ENCODE results near the gene SFXN5.

Gene SFXN5

GRCh38 chr2:72975017-72975416 is 96.5 kb downstream of the SFXN5 start:
- no peak for DNase-seq (ENCODE audit: low read depth)

GRCh38 chr2:72974436-72974754 is 97.1 kb downstream of the SFXN5 start:
- no peak for DNase-seq (ENCODE audit: low read depth)

DNA sequence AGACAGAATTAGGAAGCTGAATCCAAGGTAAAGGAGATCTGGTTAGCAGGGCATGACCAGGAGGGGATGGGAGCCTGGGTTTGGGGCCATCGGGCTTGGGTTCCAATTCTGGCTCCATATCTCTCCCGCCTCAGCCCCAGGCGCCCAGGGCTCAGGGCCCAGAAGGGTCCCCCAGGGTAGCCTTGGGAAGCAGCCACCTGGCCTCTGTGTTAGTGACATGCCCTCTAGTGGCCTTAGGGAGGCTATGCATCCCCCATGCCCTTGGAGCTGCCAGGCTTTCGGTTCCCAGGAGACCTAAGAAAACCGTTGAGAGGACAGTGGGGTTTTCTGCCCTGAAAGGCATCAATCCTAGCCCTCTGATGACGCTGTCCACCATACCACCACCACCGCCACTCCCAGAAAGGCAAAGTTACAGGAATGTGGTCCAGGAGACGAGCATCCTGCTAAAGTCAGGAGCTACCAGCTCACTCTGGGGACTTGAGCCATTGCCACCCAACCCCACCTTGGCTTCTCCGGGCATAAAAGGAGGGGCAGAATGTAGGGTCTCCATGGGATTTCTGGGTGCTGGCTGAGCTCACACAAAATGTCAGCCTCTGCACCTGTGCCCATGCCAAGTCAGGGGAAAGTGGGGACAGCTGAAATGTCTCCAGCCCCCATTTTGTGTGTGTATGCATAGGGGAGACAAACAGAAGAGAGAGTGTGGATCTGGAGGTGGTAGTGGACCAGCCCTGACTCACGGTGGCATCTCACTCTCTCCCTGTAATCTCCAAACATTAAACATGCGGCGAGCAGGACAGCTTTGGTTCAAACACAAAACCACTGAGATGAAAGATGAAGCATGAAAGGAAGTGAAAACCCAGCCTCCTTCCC is 97.7 kb downstream of the SFXN5 start:
- DNase-seq (ENCODE audit: low read depth) = peak; percentile 14

GRCh38 chr2:72973137-72973535 is 98.4 kb downstream of the SFXN5 start:
- DNase-seq (ENCODE audit: low read depth) = no peak

- DNase-seq (ENCODE audit: low read depth) = no peak
Observed at GRCh38 chr2:72972352-72973136, 99.0 kb downstream of the SFXN5 start.

GRCh38 chr2:72971036-72971435 is 100.5 kb downstream of the SFXN5 start:
- no peak for DNase-seq (ENCODE audit: low read depth)

- DNase-seq (ENCODE audit: low read depth) = no peak
Observed at GRCh38 chr2:72969706-72970105, 101.8 kb downstream of the SFXN5 start.

DNA sequence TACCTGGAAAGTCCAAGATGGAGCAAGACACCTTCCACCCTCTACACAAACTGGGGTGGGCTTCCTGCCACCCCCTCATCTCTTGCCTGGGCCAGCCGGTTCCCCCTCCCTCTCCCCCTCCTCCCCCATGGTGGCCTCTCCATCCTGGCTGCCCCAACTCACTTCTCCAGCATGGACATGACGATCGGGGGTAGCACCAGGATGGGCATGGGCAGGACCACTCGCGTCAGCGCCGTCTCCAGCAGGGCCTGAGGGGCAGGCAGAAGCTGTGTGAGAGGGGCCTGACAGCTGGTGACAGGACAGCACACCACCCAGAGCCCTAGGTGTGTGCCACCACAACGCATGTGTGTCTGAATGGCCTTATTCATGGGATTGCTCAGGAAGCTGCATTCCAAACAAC is 103.2 kb downstream of the SFXN5 start:
- DNase-seq (ENCODE audit: low read depth) = no peak

DNA sequence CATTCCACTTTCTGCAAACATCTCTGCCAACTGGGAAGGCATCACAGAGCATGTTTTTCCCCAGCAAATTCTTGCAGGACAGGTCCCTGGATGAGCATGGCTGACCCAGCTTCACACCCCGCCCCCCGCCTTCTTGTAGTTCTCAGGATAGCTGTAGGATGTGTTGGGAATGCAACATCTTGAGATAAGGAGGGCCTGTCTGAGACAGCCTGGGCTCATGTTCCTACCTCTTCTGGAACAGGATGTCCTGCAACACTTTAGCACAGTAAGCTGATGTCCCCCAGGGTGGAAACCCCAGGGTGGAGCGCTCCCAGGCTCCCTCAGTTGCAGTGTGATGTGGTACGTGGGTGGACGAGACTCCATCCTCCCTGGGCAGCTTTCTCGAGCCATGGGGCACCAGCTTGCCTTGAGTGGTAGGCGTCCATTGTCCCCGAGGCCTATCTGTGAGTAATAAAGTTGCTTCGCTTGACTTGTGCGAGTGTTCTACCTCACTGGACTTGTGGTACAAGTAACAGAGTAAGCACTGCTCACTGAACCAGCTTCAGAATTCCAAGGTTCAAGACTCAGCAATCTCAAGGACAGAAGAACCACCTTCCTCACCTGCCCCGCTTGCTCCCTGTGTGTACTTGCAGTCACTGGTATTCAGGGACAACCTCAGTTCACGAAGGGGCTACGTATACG is 105.6 kb downstream of the SFXN5 start:
- DNase-seq (ENCODE audit: low read depth) = no peak

DNA sequence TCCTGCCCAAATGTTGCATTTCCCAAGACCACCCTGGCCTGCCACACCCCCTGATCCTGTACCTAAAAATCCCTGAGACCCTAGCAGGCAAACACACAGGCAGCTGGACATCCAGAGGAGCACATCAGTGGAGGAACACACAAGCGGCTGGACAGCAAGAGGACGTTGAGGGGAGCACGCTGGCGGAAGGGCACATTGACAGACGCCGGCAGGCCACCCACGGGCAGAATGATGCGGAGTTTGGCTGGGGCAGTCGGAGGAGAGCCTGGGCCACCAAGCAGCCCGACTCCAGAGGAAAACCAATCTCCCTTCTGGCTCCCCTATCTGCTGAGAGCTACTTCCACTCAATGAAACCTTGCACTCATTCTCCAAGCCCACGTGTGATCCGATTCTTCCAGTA is 106.5 kb downstream of the SFXN5 start:
- no peak for DNase-seq (ENCODE audit: low read depth)

GRCh38 chr2:72964146-72964525 is 107.4 kb downstream of the SFXN5 start:
- no peak for DNase-seq (ENCODE audit: low read depth)

DNA sequence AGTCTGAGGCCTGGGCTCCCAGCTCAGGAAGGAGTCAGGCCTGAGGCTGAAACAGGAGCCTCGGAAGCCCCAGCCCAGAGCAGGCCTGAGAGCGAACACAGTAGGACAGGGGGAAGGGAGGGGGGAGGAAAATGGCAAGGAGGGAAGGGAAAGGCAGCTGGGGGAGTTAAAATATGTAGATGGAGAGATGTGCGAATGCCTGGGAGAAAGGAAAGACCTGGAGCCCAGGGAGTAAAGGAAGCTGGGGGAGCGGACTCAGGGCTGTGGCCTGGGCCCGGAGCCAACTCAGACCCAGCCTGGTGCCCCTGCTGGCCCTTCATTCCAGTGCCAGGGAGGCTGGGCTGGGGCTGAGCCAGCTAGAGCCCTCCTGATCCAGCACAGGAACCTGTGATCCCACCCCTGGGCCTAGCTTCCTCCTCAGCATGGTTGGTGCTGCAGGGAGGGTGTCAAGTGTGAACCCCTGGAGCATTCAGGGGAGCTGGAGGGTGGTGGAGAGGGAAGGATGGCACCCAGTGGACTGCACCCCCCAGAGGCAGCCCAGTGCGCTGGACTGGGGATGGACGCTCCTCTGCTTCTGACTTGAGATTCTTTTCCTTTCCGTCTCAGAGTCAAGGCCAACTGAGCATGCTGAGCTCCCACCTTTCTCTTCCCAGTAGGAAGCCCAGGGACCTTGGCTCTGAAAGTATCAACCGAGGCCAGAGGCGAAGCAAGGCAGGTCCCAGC is 107.9 kb downstream of the SFXN5 start:
- no peak for DNase-seq (ENCODE audit: low read depth)

GRCh38 chr2:72962911-72963310 is 108.6 kb downstream of the SFXN5 start:
- no peak for DNase-seq (ENCODE audit: low read depth)

DNA sequence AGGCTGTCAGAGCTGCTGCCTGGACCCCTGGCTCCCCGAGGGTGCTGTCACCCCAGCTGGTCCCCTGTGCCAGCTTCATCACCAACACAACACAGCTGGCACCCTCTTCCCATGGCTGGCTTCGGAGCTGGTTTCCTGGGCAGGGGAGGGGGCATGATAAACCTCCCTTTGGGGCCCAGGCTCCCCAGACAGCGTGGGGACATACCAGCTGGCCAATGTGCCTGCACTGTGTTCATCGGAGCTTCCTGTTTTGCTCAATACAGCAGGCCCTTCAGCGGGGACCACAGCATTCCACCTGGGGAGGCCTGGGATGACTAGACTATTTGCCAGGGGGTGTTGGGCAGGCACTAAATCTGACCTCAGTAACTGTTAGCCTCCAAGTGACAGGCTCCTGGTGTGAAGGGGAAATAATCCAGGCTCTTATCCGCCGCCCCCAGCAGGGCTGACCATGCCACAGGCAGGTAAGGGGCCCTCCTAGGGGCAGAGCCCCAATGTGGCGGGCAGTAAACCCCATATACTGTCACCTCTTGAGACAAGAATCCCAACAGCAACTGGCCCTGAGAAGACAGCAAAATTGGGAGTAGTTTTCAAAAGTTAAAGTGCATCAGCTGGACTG is 109.6 kb downstream of the SFXN5 start:
- DNase-seq (ENCODE audit: low read depth) = no peak

DNA sequence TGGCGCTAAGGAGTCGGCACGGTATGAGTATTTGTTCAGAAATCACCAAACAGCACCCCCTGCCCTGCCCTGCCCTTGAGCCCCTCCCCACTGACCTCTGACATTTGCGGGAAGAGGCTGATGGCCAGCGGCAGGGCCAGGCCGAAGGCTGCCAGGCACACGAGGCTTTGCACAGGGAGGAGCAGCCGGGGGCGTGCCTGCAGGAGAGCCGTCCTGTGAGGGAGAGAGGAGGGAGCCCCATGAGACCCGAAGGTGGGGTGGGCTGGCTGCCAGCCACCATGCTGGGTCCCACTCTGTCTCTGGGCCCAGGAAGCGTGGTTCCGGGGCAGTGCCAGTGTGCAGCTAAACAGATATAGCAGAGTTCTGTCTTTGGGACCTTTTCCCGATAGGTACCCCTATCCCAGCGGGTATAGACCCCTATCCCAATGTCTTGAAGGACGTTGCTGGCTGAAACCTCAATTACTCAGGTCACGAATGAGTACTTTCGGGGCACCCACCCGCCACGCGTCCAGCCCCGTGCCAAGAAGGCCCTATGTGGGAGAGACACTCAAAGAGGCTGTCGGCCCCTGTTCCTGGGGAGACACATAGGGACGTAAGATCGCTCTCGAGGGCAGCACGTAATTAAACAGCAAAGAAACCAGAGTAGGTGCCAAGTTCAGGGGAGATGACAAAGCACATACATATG is 110.3 kb downstream of the SFXN5 start:
- DNase-seq (ENCODE audit: low read depth) = no peak

- DNase-seq (ENCODE audit: low read depth) = no peak
Observed at GRCh38 chr2:72959995-72960981, 111.2 kb downstream of the SFXN5 start.

- no peak for DNase-seq (ENCODE audit: low read depth)
Observed at GRCh38 chr2:72959554-72959953, 112.0 kb downstream of the SFXN5 start.

GRCh38 chr2:72958542-72959385 is 112.7 kb downstream of the SFXN5 start:
- no peak for DNase-seq (ENCODE audit: low read depth)

GRCh38 chr2:72956936-72957335 is 114.6 kb downstream of the SFXN5 start:
- DNase-seq (ENCODE audit: low read depth) = no peak

All from HS-5 (cell line).